Measurements from ENCODE around the gene ANKFN1.

The ANKFN1 gene

DNA sequence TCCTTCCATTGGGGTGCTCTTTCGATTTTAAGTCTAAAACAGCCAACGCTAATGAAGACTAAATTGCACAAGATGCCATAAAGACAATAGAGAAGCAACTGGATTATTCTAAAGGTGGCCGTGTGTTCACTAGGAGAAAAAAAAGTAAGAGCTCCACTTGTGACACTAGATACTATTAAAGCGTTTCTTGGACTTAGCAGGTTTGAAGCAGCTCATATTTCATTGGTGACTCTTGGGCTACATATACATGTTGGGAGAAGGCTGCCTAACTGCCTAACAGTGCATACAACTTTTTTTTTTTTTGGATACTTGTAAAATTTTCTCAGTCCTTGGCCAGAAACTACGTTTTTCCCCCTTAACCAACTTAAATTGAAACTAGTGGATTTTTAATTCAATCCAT lies 328.4 kb downstream of the ANKFN1 start:
- no peak overlapping the region for H3K4me3 ChIP-seq (IDR thresholded peaks at IDR 0.05; ENCODE audit: insufficient read depth, low read depth, low read length)
- H4K20me1 ChIP-seq (ENCODE audit: insufficient read depth) = no peaks in the 10 kb centered on the region
- H3K27ac ChIP-seq = no peak overlapping the region
- H3K36me3 ChIP-seq (ENCODE audit: insufficient read depth) = no peaks in the 10 kb centered on the region
- H3K27me3 ChIP-seq (ENCODE audit: insufficient read depth, low read depth) = no peaks in the 10 kb centered on the region
- H3K4me1 ChIP-seq (ENCODE audit: low read depth, poor library complexity, severe bottlenecking) = no peaks in the 10 kb centered on the region
- H3K4me2 ChIP-seq = no peak overlapping the region
- no peaks in the 10 kb centered on the region for H3K79me2 ChIP-seq (ENCODE audit: insufficient read depth, low read depth)
- no peak overlapping the region for H2AFZ ChIP-seq (ENCODE audit: low read depth)
- no peak overlapping the region for H3K9ac ChIP-seq
- TF ChIP-seq, protein P1, sequence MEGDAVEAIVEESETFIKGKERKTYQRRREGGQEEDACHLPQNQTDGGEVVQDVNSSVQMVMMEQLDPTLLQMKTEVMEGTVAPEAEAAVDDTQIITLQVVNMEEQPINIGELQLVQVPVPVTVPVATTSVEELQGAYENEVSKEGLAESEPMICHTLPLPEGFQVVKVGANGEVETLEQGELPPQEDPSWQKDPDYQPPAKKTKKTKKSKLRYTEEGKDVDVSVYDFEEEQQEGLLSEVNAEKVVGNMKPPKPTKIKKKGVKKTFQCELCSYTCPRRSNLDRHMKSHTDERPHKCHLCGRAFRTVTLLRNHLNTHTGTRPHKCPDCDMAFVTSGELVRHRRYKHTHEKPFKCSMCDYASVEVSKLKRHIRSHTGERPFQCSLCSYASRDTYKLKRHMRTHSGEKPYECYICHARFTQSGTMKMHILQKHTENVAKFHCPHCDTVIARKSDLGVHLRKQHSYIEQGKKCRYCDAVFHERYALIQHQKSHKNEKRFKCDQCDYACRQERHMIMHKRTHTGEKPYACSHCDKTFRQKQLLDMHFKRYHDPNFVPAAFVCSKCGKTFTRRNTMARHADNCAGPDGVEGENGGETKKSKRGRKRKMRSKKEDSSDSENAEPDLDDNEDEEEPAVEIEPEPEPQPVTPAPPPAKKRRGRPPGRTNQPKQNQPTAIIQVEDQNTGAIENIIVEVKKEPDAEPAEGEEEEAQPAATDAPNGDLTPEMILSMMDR (conservative IDR thresholded peaks at IDR 0.05; ENCODE audit: low read depth, low read length) = no peak

DNA sequence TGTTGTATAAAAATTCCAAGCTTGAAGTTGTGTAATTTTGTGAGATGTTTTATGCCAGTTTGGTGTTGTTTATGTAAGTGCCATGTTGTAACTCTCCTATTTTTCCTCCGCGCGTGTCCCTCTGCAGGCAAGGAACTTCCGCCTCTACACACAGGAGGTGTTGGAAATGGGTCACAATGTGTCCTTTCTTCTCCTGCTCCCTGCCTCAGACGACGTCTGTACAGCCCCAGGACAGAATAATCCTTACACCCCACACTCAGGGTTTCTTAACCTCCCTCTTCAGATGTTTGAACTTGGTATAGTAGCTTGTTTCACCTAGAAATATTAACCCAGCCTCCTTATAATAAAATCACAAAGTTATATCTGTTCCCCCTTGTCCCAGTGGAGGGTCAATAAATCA lies 329.0 kb downstream of the ANKFN1 start:
- Histone ChIP-seq H3K4me3 (IDR thresholded peaks at IDR 0.05; ENCODE audit: insufficient read depth, low read depth, low read length) (no peak overlapping the region), H3K4me1 (ENCODE audit: low read depth, poor library complexity, severe bottlenecking) (no peaks in the 10 kb centered on the region), H3K36me3 (ENCODE audit: insufficient read depth) (no peaks in the 10 kb centered on the region), H3K27ac (no peak overlapping the region), H3K79me2 (ENCODE audit: insufficient read depth, low read depth) (no peaks in the 10 kb centered on the region), H4K20me1 (ENCODE audit: insufficient read depth) (no peaks in the 10 kb centered on the region), H2AFZ (ENCODE audit: low read depth) (no peak overlapping the region), H3K9ac (no peak overlapping the region), H3K27me3 (ENCODE audit: insufficient read depth, low read depth) (no peaks in the 10 kb centered on the region), H3K4me2 (no peak overlapping the region)
- TF ChIP-seq, protein P1 (conservative IDR thresholded peaks at IDR 0.05; ENCODE audit: low read depth, low read length) = no peak

DNA sequence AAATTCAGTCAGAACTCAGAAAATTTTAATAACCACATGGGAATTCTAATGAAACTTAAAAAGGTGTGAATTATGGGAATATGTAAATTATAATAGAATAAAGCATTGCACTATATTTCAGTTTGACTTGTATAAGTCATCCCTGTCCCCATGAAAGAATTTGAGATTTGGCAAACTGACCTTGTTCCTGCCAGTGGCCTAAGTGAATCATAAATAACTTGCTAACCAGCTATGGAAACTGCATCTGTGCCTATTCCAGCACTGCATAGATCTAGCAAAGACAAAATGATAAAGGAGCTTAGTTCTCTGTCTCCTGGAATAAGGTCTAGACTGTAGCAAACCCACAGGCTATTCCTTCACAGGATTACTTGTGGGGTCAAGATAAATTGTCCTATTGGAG lies 333.5 kb downstream of the ANKFN1 start:
- H3K4me2 ChIP-seq = no peak overlapping the region
- no peaks in the 10 kb centered on the region for H3K4me1 ChIP-seq (ENCODE audit: low read depth, poor library complexity, severe bottlenecking)
- TF ChIP-seq, protein P1 (conservative IDR thresholded peaks at IDR 0.05; ENCODE audit: low read depth, low read length) = no peak
- no peaks in the 10 kb centered on the region for H3K27me3 ChIP-seq (ENCODE audit: insufficient read depth, low read depth)
- H3K27ac ChIP-seq = no peak overlapping the region
- no peak overlapping the region for H3K9ac ChIP-seq
- no peak overlapping the region for H3K4me3 ChIP-seq (IDR thresholded peaks at IDR 0.05; ENCODE audit: insufficient read depth, low read depth, low read length)
- no peaks in the 10 kb centered on the region for H3K79me2 ChIP-seq (ENCODE audit: insufficient read depth, low read depth)
- H2AFZ ChIP-seq (ENCODE audit: low read depth) = no peak overlapping the region
- no peaks in the 10 kb centered on the region for H3K36me3 ChIP-seq (ENCODE audit: insufficient read depth)
- no peaks in the 10 kb centered on the region for H4K20me1 ChIP-seq (ENCODE audit: insufficient read depth)

DNA sequence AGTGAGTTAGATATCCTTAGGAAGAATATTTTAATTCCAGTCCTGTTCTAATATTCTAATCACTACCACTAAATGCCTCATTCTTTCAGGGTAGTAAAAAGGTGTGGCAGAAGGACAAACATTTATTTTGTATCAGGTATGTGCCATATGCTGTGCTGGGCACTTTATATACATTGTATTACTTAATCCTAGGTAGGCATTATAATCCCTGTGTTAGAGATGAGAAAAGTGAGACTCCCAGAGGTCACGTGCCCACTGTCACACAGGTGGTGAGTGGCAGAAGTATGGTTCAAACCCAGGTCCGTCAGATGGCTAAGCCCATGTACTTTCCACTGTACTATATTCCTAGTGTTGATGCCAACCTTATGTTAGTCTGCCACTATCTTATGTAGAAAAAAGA lies 335.5 kb downstream of the ANKFN1 start:
- Histone ChIP-seq H2AFZ (ENCODE audit: low read depth) (no peak overlapping the region), H4K20me1 (ENCODE audit: insufficient read depth) (no peaks in the 10 kb centered on the region), H3K27ac (no peak overlapping the region), H3K27me3 (ENCODE audit: insufficient read depth, low read depth) (no peaks in the 10 kb centered on the region), H3K79me2 (ENCODE audit: insufficient read depth, low read depth) (no peaks in the 10 kb centered on the region), H3K9ac (no peak overlapping the region), H3K4me2 (no peak overlapping the region), H3K4me3 (IDR thresholded peaks at IDR 0.05; ENCODE audit: insufficient read depth, low read depth, low read length) (no peak overlapping the region), H3K4me1 (ENCODE audit: low read depth, poor library complexity, severe bottlenecking) (no peaks in the 10 kb centered on the region), H3K36me3 (ENCODE audit: insufficient read depth) (no peaks in the 10 kb centered on the region)
- TF ChIP-seq, protein P1 (conservative IDR thresholded peaks at IDR 0.05; ENCODE audit: low read depth, low read length) = no peak

Measured in KMS-11 (cell line).